Measurements from ENCODE around the gene ARHGAP8.

DNA sequence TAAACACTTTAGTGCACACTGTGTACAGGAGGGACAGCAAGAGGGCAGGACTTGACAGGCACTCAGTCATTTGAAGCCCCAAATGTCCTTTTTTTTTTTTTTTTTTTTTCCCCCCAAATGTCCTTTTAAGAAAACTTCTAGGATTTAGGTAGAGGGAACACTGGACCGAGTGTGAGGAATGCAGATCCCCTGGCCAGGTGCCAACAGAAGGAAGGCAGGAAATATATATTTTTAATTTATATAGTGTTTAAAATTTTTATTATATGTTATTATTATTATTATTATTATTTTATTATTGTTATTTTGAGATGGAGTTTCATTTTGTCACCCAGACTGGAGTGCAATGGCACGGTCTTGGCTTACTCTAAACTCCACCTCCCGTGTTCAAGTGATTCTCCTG is 35.5 kb downstream of the ARHGAP8 start:
- TF ChIP-seq EZH2 (IDR thresholded peaks at IDR 0.05; ENCODE audit: borderline replicate concordance, low read length), result no peak
- TF ChIP-seq, protein P1, sequence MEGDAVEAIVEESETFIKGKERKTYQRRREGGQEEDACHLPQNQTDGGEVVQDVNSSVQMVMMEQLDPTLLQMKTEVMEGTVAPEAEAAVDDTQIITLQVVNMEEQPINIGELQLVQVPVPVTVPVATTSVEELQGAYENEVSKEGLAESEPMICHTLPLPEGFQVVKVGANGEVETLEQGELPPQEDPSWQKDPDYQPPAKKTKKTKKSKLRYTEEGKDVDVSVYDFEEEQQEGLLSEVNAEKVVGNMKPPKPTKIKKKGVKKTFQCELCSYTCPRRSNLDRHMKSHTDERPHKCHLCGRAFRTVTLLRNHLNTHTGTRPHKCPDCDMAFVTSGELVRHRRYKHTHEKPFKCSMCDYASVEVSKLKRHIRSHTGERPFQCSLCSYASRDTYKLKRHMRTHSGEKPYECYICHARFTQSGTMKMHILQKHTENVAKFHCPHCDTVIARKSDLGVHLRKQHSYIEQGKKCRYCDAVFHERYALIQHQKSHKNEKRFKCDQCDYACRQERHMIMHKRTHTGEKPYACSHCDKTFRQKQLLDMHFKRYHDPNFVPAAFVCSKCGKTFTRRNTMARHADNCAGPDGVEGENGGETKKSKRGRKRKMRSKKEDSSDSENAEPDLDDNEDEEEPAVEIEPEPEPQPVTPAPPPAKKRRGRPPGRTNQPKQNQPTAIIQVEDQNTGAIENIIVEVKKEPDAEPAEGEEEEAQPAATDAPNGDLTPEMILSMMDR (conservative IDR thresholded peaks at IDR 0.05 in 1 of 2, IDR thresholded peaks at IDR 0.05 in 1 of 2; ENCODE audit: extremely low read depth in 1 of 2, insufficient read depth in 1 of 2, low read depth in 1 of 2, low read length in 2 of 2), result no peak

Data from mammary epithelial cell (primary cell).